ENCODE measurements around the gene BBS2.

DNA sequence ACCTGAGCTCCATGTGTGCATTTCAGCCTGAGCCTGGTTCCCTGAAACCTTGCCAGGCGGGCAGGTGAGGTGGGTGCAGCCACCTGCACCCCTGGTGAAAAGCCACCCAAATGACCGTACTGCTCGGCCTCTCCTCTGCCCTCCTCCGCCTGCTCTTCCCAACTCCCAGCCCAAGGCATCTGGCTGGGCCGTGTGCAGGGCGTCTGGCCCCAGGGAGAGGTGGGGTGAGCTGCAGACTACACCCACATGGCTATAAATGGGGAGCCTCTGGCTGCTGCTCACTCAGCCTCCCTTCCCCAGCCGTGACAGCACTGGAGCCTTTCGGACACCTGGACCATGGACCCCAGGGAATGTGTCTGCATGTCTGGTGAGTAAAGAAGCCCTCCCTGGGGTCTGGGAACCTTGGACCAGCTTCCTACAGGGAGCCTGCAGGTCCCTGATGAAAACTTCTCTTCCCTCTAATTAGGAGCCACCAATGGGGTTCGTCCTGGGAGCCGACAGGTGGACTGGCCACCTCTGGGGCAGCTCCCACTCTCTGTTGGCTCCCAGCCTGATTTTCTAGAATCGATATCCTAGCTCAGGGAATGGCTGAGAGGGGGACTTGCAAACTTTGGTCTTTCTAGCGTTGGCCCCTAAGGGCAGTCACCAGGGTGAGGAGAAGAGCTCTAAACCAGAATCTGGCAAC is 45.1 kb upstream of the BBS2 start, which contains the start of gene MT4:
- TF ChIP-seq, protein P1, sequence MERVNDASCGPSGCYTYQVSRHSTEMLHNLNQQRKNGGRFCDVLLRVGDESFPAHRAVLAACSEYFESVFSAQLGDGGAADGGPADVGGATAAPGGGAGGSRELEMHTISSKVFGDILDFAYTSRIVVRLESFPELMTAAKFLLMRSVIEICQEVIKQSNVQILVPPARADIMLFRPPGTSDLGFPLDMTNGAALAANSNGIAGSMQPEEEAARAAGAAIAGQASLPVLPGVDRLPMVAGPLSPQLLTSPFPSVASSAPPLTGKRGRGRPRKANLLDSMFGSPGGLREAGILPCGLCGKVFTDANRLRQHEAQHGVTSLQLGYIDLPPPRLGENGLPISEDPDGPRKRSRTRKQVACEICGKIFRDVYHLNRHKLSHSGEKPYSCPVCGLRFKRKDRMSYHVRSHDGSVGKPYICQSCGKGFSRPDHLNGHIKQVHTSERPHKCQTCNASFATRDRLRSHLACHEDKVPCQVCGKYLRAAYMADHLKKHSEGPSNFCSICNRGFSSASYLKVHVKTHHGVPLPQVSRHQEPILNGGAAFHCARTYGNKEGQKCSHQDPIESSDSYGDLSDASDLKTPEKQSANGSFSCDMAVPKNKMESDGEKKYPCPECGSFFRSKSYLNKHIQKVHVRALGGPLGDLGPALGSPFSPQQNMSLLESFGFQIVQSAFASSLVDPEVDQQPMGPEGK (tag by site-specific recombination; IDR thresholded peaks at IDR 0.05): no peak
- no peak for TF ChIP-seq ZNF10 (tag by site-specific recombination; IDR thresholded peaks at IDR 0.05)
- no peak for TF ChIP-seq ZNF626 (tag by site-specific recombination; IDR thresholded peaks at IDR 0.05)
- TF ChIP-seq, protein P2, sequence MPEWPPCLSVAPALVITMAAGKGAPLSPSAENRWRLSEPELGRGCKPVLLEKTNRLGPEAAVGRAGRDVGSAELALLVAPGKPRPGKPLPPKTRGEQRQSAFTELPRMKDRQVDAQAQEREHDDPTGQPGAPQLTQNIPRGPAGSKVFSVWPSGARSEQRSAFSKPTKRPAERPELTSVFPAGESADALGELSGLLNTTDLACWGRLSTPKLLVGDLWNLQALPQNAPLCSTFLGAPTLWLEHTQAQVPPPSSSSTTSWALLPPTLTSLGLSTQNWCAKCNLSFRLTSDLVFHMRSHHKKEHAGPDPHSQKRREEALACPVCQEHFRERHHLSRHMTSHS (tag by site-specific recombination; IDR thresholded peaks at IDR 0.05): no peak
- no peak for TF ChIP-seq ZBTB44 (tag by site-specific recombination; IDR thresholded peaks at IDR 0.05)
- TF ChIP-seq ZNF324 (tag by site-specific recombination; IDR thresholded peaks at IDR 0.05): no peak
- TF ChIP-seq, protein P3, sequence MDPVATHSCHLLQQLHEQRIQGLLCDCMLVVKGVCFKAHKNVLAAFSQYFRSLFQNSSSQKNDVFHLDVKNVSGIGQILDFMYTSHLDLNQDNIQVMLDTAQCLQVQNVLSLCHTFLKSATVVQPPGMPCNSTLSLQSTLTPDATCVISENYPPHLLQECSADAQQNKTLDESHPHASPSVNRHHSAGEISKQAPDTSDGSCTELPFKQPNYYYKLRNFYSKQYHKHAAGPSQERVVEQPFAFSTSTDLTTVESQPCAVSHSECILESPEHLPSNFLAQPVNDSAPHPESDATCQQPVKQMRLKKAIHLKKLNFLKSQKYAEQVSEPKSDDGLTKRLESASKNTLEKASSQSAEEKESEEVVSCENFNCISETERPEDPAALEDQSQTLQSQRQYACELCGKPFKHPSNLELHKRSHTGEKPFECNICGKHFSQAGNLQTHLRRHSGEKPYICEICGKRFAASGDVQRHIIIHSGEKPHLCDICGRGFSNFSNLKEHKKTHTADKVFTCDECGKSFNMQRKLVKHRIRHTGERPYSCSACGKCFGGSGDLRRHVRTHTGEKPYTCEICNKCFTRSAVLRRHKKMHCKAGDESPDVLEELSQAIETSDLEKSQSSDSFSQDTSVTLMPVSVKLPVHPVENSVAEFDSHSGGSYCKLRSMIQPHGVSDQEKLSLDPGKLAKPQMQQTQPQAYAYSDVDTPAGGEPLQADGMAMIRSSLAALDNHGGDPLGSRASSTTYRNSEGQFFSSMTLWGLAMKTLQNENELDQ (tag by site-specific recombination; IDR thresholded peaks at IDR 0.05; ENCODE audit: low read depth): no peak
- TF ChIP-seq, protein P4, sequence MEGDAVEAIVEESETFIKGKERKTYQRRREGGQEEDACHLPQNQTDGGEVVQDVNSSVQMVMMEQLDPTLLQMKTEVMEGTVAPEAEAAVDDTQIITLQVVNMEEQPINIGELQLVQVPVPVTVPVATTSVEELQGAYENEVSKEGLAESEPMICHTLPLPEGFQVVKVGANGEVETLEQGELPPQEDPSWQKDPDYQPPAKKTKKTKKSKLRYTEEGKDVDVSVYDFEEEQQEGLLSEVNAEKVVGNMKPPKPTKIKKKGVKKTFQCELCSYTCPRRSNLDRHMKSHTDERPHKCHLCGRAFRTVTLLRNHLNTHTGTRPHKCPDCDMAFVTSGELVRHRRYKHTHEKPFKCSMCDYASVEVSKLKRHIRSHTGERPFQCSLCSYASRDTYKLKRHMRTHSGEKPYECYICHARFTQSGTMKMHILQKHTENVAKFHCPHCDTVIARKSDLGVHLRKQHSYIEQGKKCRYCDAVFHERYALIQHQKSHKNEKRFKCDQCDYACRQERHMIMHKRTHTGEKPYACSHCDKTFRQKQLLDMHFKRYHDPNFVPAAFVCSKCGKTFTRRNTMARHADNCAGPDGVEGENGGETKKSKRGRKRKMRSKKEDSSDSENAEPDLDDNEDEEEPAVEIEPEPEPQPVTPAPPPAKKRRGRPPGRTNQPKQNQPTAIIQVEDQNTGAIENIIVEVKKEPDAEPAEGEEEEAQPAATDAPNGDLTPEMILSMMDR (tag by site-specific recombination; IDR thresholded peaks at IDR 0.05): no peak
- no peak for TF ChIP-seq ZNF274 (IDR thresholded peaks at IDR 0.05; ENCODE audit: low read length)
- no peak for TF ChIP-seq ZNF274 (tag by site-specific recombination; IDR thresholded peaks at IDR 0.05; ENCODE audit: borderline replicate concordance)
- TF ChIP-seq ZNF24 (tag by site-specific recombination; IDR thresholded peaks at IDR 0.05): no peak
- TF ChIP-seq, protein P5, sequence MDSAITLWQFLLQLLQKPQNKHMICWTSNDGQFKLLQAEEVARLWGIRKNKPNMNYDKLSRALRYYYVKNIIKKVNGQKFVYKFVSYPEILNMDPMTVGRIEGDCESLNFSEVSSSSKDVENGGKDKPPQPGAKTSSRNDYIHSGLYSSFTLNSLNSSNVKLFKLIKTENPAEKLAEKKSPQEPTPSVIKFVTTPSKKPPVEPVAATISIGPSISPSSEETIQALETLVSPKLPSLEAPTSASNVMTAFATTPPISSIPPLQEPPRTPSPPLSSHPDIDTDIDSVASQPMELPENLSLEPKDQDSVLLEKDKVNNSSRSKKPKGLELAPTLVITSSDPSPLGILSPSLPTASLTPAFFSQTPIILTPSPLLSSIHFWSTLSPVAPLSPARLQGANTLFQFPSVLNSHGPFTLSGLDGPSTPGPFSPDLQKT (IDR thresholded peaks at IDR 0.05; ENCODE audit: borderline replicate concordance, low read depth, low read length): no peak
- TF ChIP-seq, protein P6, sequence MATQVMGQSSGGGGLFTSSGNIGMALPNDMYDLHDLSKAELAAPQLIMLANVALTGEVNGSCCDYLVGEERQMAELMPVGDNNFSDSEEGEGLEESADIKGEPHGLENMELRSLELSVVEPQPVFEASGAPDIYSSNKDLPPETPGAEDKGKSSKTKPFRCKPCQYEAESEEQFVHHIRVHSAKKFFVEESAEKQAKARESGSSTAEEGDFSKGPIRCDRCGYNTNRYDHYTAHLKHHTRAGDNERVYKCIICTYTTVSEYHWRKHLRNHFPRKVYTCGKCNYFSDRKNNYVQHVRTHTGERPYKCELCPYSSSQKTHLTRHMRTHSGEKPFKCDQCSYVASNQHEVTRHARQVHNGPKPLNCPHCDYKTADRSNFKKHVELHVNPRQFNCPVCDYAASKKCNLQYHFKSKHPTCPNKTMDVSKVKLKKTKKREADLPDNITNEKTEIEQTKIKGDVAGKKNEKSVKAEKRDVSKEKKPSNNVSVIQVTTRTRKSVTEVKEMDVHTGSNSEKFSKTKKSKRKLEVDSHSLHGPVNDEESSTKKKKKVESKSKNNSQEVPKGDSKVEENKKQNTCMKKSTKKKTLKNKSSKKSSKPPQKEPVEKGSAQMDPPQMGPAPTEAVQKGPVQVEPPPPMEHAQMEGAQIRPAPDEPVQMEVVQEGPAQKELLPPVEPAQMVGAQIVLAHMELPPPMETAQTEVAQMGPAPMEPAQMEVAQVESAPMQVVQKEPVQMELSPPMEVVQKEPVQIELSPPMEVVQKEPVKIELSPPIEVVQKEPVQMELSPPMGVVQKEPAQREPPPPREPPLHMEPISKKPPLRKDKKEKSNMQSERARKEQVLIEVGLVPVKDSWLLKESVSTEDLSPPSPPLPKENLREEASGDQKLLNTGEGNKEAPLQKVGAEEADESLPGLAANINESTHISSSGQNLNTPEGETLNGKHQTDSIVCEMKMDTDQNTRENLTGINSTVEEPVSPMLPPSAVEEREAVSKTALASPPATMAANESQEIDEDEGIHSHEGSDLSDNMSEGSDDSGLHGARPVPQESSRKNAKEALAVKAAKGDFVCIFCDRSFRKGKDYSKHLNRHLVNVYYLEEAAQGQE (tag by site-specific recombination; IDR thresholded peaks at IDR 0.05): no peak
- no peak for TF ChIP-seq ZNF280D (tag by site-specific recombination; IDR thresholded peaks at IDR 0.05)
- TF ChIP-seq ZFP69B (tag by site-specific recombination; IDR thresholded peaks at IDR 0.05): no peak
